GM10266 (cell line): ENCODE data around the gene LRRC71.

Experiments used
- DNase-seq: peaks from one replicate; pipeline ENCODE4 v3.0.0; 2012; ENCODE audit errors: extremely low spot score
- CTCF ChIP-seq: IDR thresholded peaks from 2 replicates; pipeline ENCODE4 v1.5.1; 2012; ENCODE audit warnings: mild to moderate bottlenecking, low read depth; ENCODE audit not compliant: control insufficient read depth, insufficient read depth; ENCODE audit errors: missing control alignments

The LRRC71 gene

GRCh38 chr1:156895927-156896326, 24.5 kb upstream of the LRRC71 start:
- TF ChIP-seq CTCF = no peak
- DNase-seq = no peak

- no peak for DNase-seq
- no peak for TF ChIP-seq CTCF
Observed at GRCh38 chr1:156896490-156897033, 23.9 kb upstream of the LRRC71 start.

- no peak for TF ChIP-seq CTCF
- no peak for DNase-seq
Observed at GRCh38 chr1:156897078-156897825, 23.2 kb upstream of the LRRC71 start.

DNA sequence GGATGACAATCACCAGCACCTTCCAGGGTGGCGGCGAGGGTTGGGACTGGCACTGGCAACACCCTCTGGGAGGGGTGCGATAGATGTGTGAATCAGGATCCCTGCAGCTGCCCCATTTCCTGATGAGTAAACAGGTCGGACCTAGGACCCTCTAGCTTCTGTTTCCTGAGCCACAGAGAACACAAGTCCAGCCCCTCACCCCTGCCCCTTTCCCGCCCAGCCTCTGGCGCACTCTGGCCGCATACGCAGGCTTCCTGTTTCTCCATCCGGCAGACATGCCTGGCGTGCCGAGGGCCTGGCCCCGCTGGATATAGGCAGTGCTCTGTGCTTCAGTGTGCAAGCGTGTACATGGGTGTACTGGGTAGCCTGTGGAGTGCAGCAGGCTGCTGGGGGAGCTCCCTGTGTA, 22.3 kb upstream of the LRRC71 start:
- no peak for DNase-seq

GRCh38 chr1:156898971-156899664, 21.3 kb upstream of the LRRC71 start:
- no peak for DNase-seq
- TF ChIP-seq CTCF = no peak

More for the DNA sequence above, 22.3 kb upstream of the LRRC71 start:
- no peak for TF ChIP-seq CTCF

GRCh38 chr1:156899956-156900718, 20.3 kb upstream of the LRRC71 start:
- no peak for DNase-seq
- no peak for TF ChIP-seq CTCF
